SU-DHL-6 (cell line): ENCODE data around the gene SCN2B.

Experiments
- H2AFZ ChIP-seq: fragments of 200-600 bp; sonication (generic); 2 replicates; pipeline ENCODE4 v1.6.1; 2014; ENCODE audit warnings: low read depth, mild to moderate bottlenecking, moderate library complexity, mixed read lengths, antibody characterized with exemption, low read length; ENCODE audit not compliant: severe bottlenecking
- H3F3A ChIP-seq: fragments of 200-600 bp; shearing (Covaris generic); 2 replicates; pipeline ENCODE4 v1.6.0; 2016; ENCODE audit warnings: antibody characterized with exemption, mild to moderate bottlenecking; ENCODE audit not compliant: insufficient read depth
- H3K27ac ChIP-seq: fragments of 200-600 bp; sonication (generic); 2 replicates; pipeline ENCODE4 v1.5.1; 2016; ENCODE audit warnings: low read depth, mild to moderate bottlenecking, low read length, moderate library complexity, mixed read lengths
- H3K27me3 ChIP-seq: fragments of 200-600 bp; sonication (generic), shearing (Covaris generic); 2 replicates; pipeline ENCODE4 v1.6.0; 2014; ENCODE audit warnings: mild to moderate bottlenecking, low read length
- H3K36me3 ChIP-seq: fragments of 200-600 bp; sonication (generic); 2 replicates; pipeline ENCODE4 v1.6.1; 2014; ENCODE audit warnings: mild to moderate bottlenecking, low read length, mixed read lengths
- H3K4me2 ChIP-seq: fragments of 300-600, 200-600 bp; shearing (Covaris generic), sonication (generic); 2 replicates; pipeline ENCODE4 v1.6.0; 2014; ENCODE audit warnings: low read length, low read depth, mild to moderate bottlenecking; ENCODE audit not compliant: poor library complexity, severe bottlenecking
- H3K4me3 ChIP-seq: fragments of 200-600 bp; sonication (generic); 2 replicates; pipeline ENCODE4 v1.5.1; 2014; ENCODE audit warnings: antibody characterized with exemption, low read length, mild to moderate bottlenecking, mixed read lengths; ENCODE audit not compliant: insufficient read depth, poor library complexity, severe bottlenecking
- H3K79me2 ChIP-seq: fragments of 200-600 bp; sonication (generic); 2 replicates; pipeline ENCODE4 v1.6.1; 2014; ENCODE audit warnings: mild to moderate bottlenecking, low read length, moderate library complexity; ENCODE audit not compliant: insufficient read depth
- H3K9ac ChIP-seq: fragments of 200-600 bp; sonication (generic); 2 replicates; pipeline ENCODE4 v1.7.0; 2014; ENCODE audit warnings: mild to moderate bottlenecking, low read length
- H3K9me2 ChIP-seq: fragments of 200-600 bp; sonication (generic); replicated peaks from 2 replicates; pipeline ENCODE4 v1.6.1; 2014; ENCODE audit warnings: low read length; ENCODE audit not compliant: insufficient read depth
- H3K9me3 ChIP-seq: fragments of 200-600 bp; sonication (generic); 2 replicates; pipeline ENCODE4 v1.6.1; 2014; ENCODE audit warnings: low read length, mixed read lengths; ENCODE audit not compliant: insufficient read depth
- H4K20me1 ChIP-seq: fragments of 200-600 bp; sonication (generic); 2 replicates; pipeline ENCODE4 v1.6.1; 2014; ENCODE audit warnings: low read depth, mild to moderate bottlenecking, antibody characterized with exemption, low read length, moderate library complexity, mixed read lengths
- EZH2phosphoT487 ChIP-seq: fragments of 200-600 bp; sonication (generic), shearing (Covaris generic); conservative IDR thresholded peaks from 2 replicates; pipeline ENCODE4 v1.6.1; 2018; ENCODE audit warnings: mild to moderate bottlenecking, antibody characterized with exemption, low read length, moderate library complexity, mixed read lengths
- TF ChIP-seq, protein P1 (sequence below): fragments of 200-600 bp; sonication (generic); IDR thresholded peaks from one replicate; pipeline ENCODE4 v1.5.1; 2017; ENCODE audit warnings: antibody characterized with exemption, mild to moderate bottlenecking, low read length, moderate library complexity; ENCODE audit not compliant: insufficient read depth, poor library complexity, severe bottlenecking

The SCN2B gene

DNA sequence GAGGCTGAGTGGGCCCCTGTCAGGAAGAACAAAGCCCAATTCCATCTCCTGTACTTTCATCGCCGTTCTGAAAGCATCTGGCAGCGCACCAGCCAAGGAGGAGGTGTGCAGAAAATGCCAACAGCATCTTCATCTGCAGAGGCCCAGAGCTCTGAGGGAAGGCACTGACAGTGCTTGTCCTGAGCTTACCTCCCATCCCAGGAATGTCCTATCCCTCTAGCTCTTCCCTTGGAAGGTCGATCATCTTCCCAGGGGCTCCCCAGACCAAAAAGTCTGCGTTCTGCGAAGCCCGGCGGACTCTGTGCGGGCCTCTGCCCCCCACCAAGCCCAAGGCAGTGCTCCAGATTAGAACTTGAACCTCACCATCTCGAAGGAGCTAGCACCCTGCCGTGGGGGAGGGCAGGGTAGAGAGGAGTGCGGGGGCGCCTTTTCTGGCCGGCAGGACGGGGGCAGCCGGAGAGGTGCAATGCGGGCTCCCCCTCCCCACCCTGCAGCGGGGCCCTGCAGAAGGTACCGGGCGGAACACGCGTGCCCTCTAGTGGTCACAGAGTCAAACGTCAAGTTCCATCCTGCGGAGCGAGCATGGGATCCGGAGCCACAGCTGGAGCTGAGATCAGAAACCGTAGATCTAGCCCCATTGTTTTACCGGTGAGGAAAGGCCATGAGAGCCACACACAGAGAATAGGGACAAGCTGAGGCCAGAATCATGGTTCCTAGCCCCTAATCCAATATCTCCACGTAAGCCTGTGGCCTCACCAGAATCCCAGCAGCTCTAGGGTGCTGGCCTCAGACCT is 5.0 kb downstream of the SCN2B start:
- H2AFZ ChIP-seq, result no peak overlapping the region
- H3K27me3 ChIP-seq, result no peaks in the 10 kb centered on the region
- H3K9ac ChIP-seq, result no peak overlapping the region
- no peak for TF ChIP-seq EZH2phosphoT487
- TF ChIP-seq, protein P1, sequence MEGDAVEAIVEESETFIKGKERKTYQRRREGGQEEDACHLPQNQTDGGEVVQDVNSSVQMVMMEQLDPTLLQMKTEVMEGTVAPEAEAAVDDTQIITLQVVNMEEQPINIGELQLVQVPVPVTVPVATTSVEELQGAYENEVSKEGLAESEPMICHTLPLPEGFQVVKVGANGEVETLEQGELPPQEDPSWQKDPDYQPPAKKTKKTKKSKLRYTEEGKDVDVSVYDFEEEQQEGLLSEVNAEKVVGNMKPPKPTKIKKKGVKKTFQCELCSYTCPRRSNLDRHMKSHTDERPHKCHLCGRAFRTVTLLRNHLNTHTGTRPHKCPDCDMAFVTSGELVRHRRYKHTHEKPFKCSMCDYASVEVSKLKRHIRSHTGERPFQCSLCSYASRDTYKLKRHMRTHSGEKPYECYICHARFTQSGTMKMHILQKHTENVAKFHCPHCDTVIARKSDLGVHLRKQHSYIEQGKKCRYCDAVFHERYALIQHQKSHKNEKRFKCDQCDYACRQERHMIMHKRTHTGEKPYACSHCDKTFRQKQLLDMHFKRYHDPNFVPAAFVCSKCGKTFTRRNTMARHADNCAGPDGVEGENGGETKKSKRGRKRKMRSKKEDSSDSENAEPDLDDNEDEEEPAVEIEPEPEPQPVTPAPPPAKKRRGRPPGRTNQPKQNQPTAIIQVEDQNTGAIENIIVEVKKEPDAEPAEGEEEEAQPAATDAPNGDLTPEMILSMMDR, result peak; percentile 87
- no peaks in the 10 kb centered on the region for H3K36me3 ChIP-seq
- H3K9me2 ChIP-seq, result no peaks in the 10 kb centered on the region
- H4K20me1 ChIP-seq, result no peaks in the 10 kb centered on the region
- no peak overlapping the region for H3K4me2 ChIP-seq
- no peaks in the 10 kb centered on the region for H3K79me2 ChIP-seq
- H3K9me3 ChIP-seq, result no peaks in the 10 kb centered on the region
- H3K27ac ChIP-seq, result no peak overlapping the region
- no peaks in the 10 kb centered on the region for H3F3A ChIP-seq
- no peak overlapping the region for H3K4me3 ChIP-seq

DNA sequence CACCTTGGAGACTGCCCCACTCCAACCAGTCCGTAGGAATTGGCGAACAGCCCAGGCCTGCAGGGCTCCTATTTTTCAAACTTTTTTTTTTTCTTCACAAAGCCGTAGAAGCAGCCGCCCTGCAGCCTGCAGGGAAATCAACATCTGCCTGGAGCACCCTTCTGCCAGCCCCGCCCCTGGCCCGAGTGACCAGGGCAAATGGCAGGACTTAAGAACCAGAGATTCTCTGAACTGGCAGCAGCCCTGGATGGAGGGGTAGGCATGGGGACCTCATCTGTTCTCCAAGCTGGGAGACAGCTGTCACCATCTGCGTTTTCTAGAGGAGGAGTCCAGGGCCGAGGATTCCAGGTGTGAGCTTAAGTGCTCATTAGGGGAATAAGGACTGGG is 5.6 kb downstream of the SCN2B start:
- Histone ChIP-seq H2AFZ (no peak overlapping the region), H3K27me3 (no peaks in the 10 kb centered on the region), H3K9me2 (no peaks in the 10 kb centered on the region), H3K27ac (no peak overlapping the region), H3F3A (no peaks in the 10 kb centered on the region), H3K36me3 (no peaks in the 10 kb centered on the region), H3K4me3 (no peak overlapping the region), H3K9me3 (no peaks in the 10 kb centered on the region), H4K20me1 (no peaks in the 10 kb centered on the region), H3K79me2 (no peaks in the 10 kb centered on the region), H3K9ac (no peak overlapping the region), H3K4me2 (no peak overlapping the region)
- no peak for TF ChIP-seq EZH2phosphoT487
- TF ChIP-seq, protein P1, result no peak

DNA sequence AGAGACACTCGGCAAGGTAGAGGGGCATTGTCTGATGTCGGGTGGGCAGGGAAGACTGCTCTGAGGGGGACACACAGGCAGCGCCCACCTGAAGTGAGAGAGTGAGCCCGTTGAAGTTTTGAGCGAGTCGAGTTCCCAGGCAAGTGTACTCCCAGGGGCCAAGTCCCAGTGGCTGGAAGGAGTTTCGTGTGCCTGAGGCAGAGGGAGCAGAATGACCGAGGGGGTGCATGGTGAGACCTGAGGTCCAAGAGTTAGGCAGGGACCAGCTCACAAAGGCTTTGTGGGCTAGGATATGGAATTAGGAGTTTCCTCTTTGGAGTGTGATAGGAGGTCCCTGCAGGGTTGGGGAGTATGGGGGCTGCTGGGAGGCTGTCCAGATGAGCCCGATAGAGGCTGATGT is 6.2 kb downstream of the SCN2B start:
- Histone ChIP-seq H3K9me3 (no peaks in the 10 kb centered on the region), H3K36me3 (no peaks in the 10 kb centered on the region), H3K27ac (no peak overlapping the region), H4K20me1 (no peaks in the 10 kb centered on the region), H3K4me2 (no peak overlapping the region), H3F3A (no peaks in the 10 kb centered on the region), H3K9ac (no peak overlapping the region), H3K4me3 (no peak overlapping the region), H3K9me2 (no peaks in the 10 kb centered on the region), H3K79me2 (no peaks in the 10 kb centered on the region), H2AFZ (no peak overlapping the region), H3K27me3 (no peaks in the 10 kb centered on the region)
- TF ChIP-seq, protein P1, result no peak
- no peak for TF ChIP-seq EZH2phosphoT487
